ENCODE results near the gene SASH1. TPM values are rescaled to one million over a fixed set of nuclear protein-coding genes. Genes with fewer than 3 reads are reported as not detected.
A peak's percentile ranks its signal among the peaks of the same experiment; 100 is the strongest.

The SASH1 gene
- total and polyA plus RNA-seq, 2 donors (not counting 3 experiments of a cell fraction or from before 2014, with no cell fraction given), result 18.5 to 103 TPM

- H3K27me3 ChIP-seq (ENCODE audit: control insufficient read depth in 2 of 2, insufficient read depth in 2 of 2, low read length in 2 of 2), result no peaks in the 10 kb centered on the region
- CTCF ChIA-PET, result interaction anchor here (1.5 to 1.7 kb wide), 2 partner anchors 8 to 252 kb away, joined by 3 to 10 read pairs; no protein-coding TSS in a partner anchor
- no peaks in the 10 kb centered on the region for H4K20me1 ChIP-seq (replicated peaks; ENCODE audit: control insufficient read depth, extremely low read depth, insufficient read depth, low read length)
- H3K9me3 ChIP-seq (replicated peaks; ENCODE audit: control insufficient read depth, insufficient read depth, low read length), result no peaks in the 10 kb centered on the region
- no peak overlapping the region for H3K27ac ChIP-seq (ENCODE audit: insufficient read depth, low read depth, low read length)
- H3K36me3 ChIP-seq (ENCODE audit: control insufficient read depth in 2 of 2, extremely low read depth in 1 of 2, insufficient read depth in 2 of 2, low read length in 2 of 2), result no peaks in the 10 kb centered on the region
- POLR2A ChIA-PET, result no interaction called here
- H3K79me2 ChIP-seq (ENCODE audit: control insufficient read depth, insufficient read depth, low read length), result peaks cover 82% of the 10 kb centered on the region
- TF ChIP-seq JUN (IDR thresholded peaks at IDR 0.05; ENCODE audit: borderline replicate concordance, insufficient read depth, insufficient read length, low read depth), result no peak
- no peak for TF ChIP-seq POLR2AphosphoS5 (IDR thresholded peaks at IDR 0.05; ENCODE audit: insufficient read depth, low read depth, low read length)
- TF ChIP-seq CTCF (IDR thresholded peaks at IDR 0.05; ENCODE audit: extremely low read depth in 1 of 2, insufficient read depth in 1 of 2, low read depth in 1 of 2, low read length in 2 of 2), result no peak
- intact Hi-C loops (cut with micrococcal nuclease), result no loop called here
- dilution Hi-C loops (cut with MboI; ENCODE audit: extremely low pct_ligation_motif_present, low sequenced_read_pairs), result no loop called here
- no peak overlapping the region for H3K4me2 ChIP-seq (ENCODE audit: insufficient read depth, low read length)
- no peak for DNase-seq (ENCODE audit: low read depth, low spot score)
- BruUV-seq (replicated peaks), result no TSS peak
- H3K9ac ChIP-seq (replicated peaks; ENCODE audit: extremely low read depth, insufficient read depth, low read length), result no peak overlapping the region
- no peak overlapping the region for H2AFZ ChIP-seq (ENCODE audit: low read depth, low read length)
- no peaks in the 10 kb centered on the region for H3K9me1 ChIP-seq (replicated peaks; ENCODE audit: control insufficient read depth, extremely low read depth, insufficient read depth, low read length)
- H3K4me3 ChIP-seq (replicated peaks in 1 of 3; ENCODE audit: insufficient read depth in 1 of 3, low read depth in 1 of 3, low read length in 3 of 3), result no peak overlapping the region
- peaks cover 18% of the 10 kb centered on the region for H3K4me1 ChIP-seq (ENCODE audit: control insufficient read depth, extremely low read depth, insufficient read depth, low read length)
- FAIRE-seq, result no peak
These were observed 89.2 kb downstream of the SASH1 start for GRCh38 chr6:148431840-148432239.

- Histone ChIP-seq H3K4me2 (ENCODE audit: insufficient read depth, low read length) (no peak overlapping the region), H3K9me3 (replicated peaks; ENCODE audit: control insufficient read depth, insufficient read depth, low read length) (no peaks in the 10 kb centered on the region), H3K27ac (ENCODE audit: insufficient read depth, low read depth, low read length) (no peak overlapping the region), H3K36me3 (ENCODE audit: control insufficient read depth in 2 of 2, extremely low read depth in 1 of 2, insufficient read depth in 2 of 2, low read length in 2 of 2) (no peaks in the 10 kb centered on the region), H3K4me3 (replicated peaks in 1 of 3; ENCODE audit: insufficient read depth in 1 of 3, low read depth in 1 of 3, low read length in 3 of 3) (no peak overlapping the region), H4K20me1 (replicated peaks; ENCODE audit: control insufficient read depth, extremely low read depth, insufficient read depth, low read length) (no peaks in the 10 kb centered on the region), H3K79me2 (ENCODE audit: control insufficient read depth, insufficient read depth, low read length) (peaks cover 80% of the 10 kb centered on the region), H3K9me1 (replicated peaks; ENCODE audit: control insufficient read depth, extremely low read depth, insufficient read depth, low read length) (no peaks in the 10 kb centered on the region), H3K27me3 (ENCODE audit: control insufficient read depth in 2 of 2, insufficient read depth in 2 of 2, low read length in 2 of 2) (no peaks in the 10 kb centered on the region), H3K9ac (replicated peaks; ENCODE audit: extremely low read depth, insufficient read depth, low read length) (no peak overlapping the region), H3K4me1 (ENCODE audit: control insufficient read depth, extremely low read depth, insufficient read depth, low read length) (peaks cover 11% of the 10 kb centered on the region), H2AFZ (ENCODE audit: low read depth, low read length) (no peak overlapping the region)
- no TSS peak for BruUV-seq (replicated peaks)
- dilution Hi-C loops (cut with MboI; ENCODE audit: extremely low pct_ligation_motif_present, low sequenced_read_pairs) (no loop called here), intact Hi-C loops (cut with micrococcal nuclease) (no loop called here)
- peak; percentile 62 for DNase-seq (ENCODE audit: low read depth, low spot score)
- ChIA-PET POLR2A (no interaction called here), CTCF (interaction anchor here (0.8 to 1.7 kb wide), 4 partner anchors 9 to 252 kb away, joined by 3 to 10 read pairs (median 3); no protein-coding TSS in a partner anchor)
- no peak for TF ChIP-seq POLR2AphosphoS5 (IDR thresholded peaks at IDR 0.05; ENCODE audit: insufficient read depth, low read depth, low read length)
- TF ChIP-seq EZH2 (IDR thresholded peaks at IDR 0.05; ENCODE audit: borderline replicate concordance, low read depth, low read length, severe bottlenecking), result no peak
- no peak for TF ChIP-seq FOS (IDR thresholded peaks at IDR 0.05; ENCODE audit: borderline replicate concordance, insufficient read depth, low read length)
- no peak for TF ChIP-seq MAX (IDR thresholded peaks at IDR 0.05; ENCODE audit: insufficient read depth, insufficient read length)
- TF ChIP-seq JUN (IDR thresholded peaks at IDR 0.05; ENCODE audit: borderline replicate concordance, insufficient read depth, insufficient read length, low read depth), result no peak
- no peak for TF ChIP-seq CTCF (IDR thresholded peaks at IDR 0.05; ENCODE audit: extremely low read depth in 1 of 2, insufficient read depth in 1 of 2, low read depth in 1 of 2, low read length in 2 of 2)
- no peak for TF ChIP-seq POLR2A (IDR thresholded peaks at IDR 0.05; ENCODE audit: low read depth, low read length)
- TF ChIP-seq GATA2 (IDR thresholded peaks at IDR 0.05; ENCODE audit: insufficient read depth, insufficient read length, low read depth, low read length), result no peak
- no peak for TF ChIP-seq MYC (IDR thresholded peaks at IDR 0.05; ENCODE audit: low read depth, low read length)
- no peak for FAIRE-seq
These were observed 90.0 kb downstream of the SASH1 start for GRCh38 chr6:148432462-148433195.

Data from endothelial cell of umbilical vein (primary cell).